MM.1S (cell line): ENCODE data around the gene R3HDM1.

Experiments used
- EZH2 ChIP-seq: fragments of 300-600 bp; sonication (generic); optimal IDR thresholded peaks from 2 replicates; pipeline ENCODE3; 2017; ENCODE audit warnings: low read depth, mild to moderate bottlenecking, antibody characterized with exemption, low read length, mixed read lengths
- EZH2phosphoT487 ChIP-seq: fragments of 300-600 bp; sonication (generic); IDR thresholded peaks from 2 replicates; pipeline ENCODE4 v1.6.1; 2018; ENCODE audit warnings: antibody characterized with exemption, low read length
- TF ChIP-seq, protein P1 (sequence below): fragments of 300-600 bp; sonication (generic); IDR thresholded peaks from 2 replicates; pipeline ENCODE4 v1.5.1; 2016; ENCODE audit warnings: antibody characterized with exemption, low read length, mixed read lengths

DNA sequence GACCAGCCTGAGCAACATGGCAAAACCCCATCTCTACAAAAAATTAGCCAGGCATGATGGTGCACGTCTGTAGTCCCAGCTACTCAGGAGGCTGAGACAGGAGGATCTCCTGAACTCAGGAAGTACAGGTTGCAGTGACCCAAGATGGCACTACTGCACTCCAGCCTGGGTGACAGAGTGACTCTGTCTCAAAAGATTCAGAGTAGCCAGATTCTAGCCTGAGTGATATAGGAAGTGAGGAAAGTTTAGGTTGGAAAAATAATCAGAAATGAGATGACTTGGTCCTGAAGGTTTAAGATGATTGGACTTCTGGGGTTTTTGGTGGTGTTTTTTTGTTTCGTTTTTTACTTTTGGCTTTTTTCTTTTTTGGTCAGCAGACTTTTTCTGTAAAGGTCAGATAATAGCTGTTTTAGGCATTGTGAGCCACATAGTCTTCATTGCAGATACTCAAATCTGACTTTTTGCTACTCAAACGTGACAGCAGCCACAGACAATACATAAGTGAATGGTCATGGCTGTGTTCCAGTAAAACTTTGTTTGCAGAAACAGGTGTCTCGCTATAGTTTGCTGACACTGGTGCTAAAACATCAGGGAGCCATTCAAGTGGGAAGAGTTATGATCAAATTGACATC is 106.3 kb downstream of the R3HDM1 start:
- TF ChIP-seq, protein P1, sequence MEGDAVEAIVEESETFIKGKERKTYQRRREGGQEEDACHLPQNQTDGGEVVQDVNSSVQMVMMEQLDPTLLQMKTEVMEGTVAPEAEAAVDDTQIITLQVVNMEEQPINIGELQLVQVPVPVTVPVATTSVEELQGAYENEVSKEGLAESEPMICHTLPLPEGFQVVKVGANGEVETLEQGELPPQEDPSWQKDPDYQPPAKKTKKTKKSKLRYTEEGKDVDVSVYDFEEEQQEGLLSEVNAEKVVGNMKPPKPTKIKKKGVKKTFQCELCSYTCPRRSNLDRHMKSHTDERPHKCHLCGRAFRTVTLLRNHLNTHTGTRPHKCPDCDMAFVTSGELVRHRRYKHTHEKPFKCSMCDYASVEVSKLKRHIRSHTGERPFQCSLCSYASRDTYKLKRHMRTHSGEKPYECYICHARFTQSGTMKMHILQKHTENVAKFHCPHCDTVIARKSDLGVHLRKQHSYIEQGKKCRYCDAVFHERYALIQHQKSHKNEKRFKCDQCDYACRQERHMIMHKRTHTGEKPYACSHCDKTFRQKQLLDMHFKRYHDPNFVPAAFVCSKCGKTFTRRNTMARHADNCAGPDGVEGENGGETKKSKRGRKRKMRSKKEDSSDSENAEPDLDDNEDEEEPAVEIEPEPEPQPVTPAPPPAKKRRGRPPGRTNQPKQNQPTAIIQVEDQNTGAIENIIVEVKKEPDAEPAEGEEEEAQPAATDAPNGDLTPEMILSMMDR = no peak
- TF ChIP-seq EZH2phosphoT487 (no peak), EZH2 (no peak)
